ENCODE data around the gene MEGF8. TPM values are rescaled to one million over a fixed set of nuclear protein-coding genes. Genes with fewer than 3 reads are reported as not detected.

Gene MEGF8
- total and polyA plus RNA-seq, 2 donors (not counting 3 experiments of a cell fraction or from before 2014, with no cell fraction given): 20.6 to 39.6 TPM

- no peaks in the 10 kb centered on the region for H3K9me1 ChIP-seq (replicated peaks; ENCODE audit: control insufficient read depth, extremely low read depth, insufficient read depth, low read length)
- peak overlapping the region; percentile 74 for H3K4me2 ChIP-seq (ENCODE audit: insufficient read depth, low read length)
- intact Hi-C loops (cut with micrococcal nuclease): no loop called here
- H3K9ac ChIP-seq (replicated peaks; ENCODE audit: extremely low read depth, insufficient read depth, low read length): no peak overlapping the region
- BruUV-seq (replicated peaks): no TSS peak
- H3K27ac ChIP-seq (ENCODE audit: insufficient read depth, low read depth, low read length): peak overlapping the region; percentile 38
- ChIA-PET POLR2A (interaction anchor here (0.5 kb wide), 1 partner anchor 19 kb away, joined by 3 read pairs; no protein-coding TSS in a partner anchor), CTCF (interaction anchor here (1.2 to 3.0 kb wide), 2 partner anchors 11 to 39 kb away, joined by 4 to 17 read pairs; no protein-coding TSS in a partner anchor)
- H3K4me1 ChIP-seq (ENCODE audit: control insufficient read depth, extremely low read depth, insufficient read depth, low read length): peaks cover 40% of the 10 kb centered on the region
- H4K20me1 ChIP-seq (replicated peaks; ENCODE audit: control insufficient read depth, extremely low read depth, insufficient read depth, low read length): no peaks in the 10 kb centered on the region
- H3K79me2 ChIP-seq (ENCODE audit: control insufficient read depth, insufficient read depth, low read length): peaks cover 23% of the 10 kb centered on the region
- no peaks in the 10 kb centered on the region for H3K27me3 ChIP-seq (ENCODE audit: control insufficient read depth in 2 of 2, insufficient read depth in 2 of 2, low read length in 2 of 2)
- dilution Hi-C loops (cut with MboI; ENCODE audit: extremely low pct_ligation_motif_present, low sequenced_read_pairs): no loop called here
- peak overlapping the region in 1 of 3 experiments; percentile 10 for H3K4me3 ChIP-seq (replicated peaks in 1 of 3; ENCODE audit: insufficient read depth in 1 of 3, low read depth in 1 of 3, low read length in 3 of 3)
- DNase-seq (ENCODE audit: low read depth, low spot score) (peak; percentile 22), FAIRE-seq (peak; percentile 37)
- TF ChIP-seq CTCF (IDR thresholded peaks at IDR 0.05; ENCODE audit: extremely low read depth in 1 of 2, insufficient read depth in 1 of 2, low read depth in 1 of 2, low read length in 2 of 2) (peak in 1 of 2 donors; percentile 9), POLR2A (IDR thresholded peaks at IDR 0.05; ENCODE audit: low read depth, low read length) (no peak)
- H2AFZ ChIP-seq (ENCODE audit: low read depth, low read length): no peak overlapping the region
- H3K9me3 ChIP-seq (replicated peaks; ENCODE audit: control insufficient read depth, insufficient read depth, low read length): no peaks in the 10 kb centered on the region
- peaks cover 11 to 34% of the 10 kb centered on the region in 2 experiments for H3K36me3 ChIP-seq (ENCODE audit: control insufficient read depth in 2 of 2, extremely low read depth in 1 of 2, insufficient read depth in 2 of 2, low read length in 2 of 2)
Observed at GRCh38 chr19:42285541-42285941, 39.9 kb upstream of the MEGF8 start.

- CTCF ChIA-PET: interaction anchor here (3.0 kb wide), 1 partner anchor 40 kb away, joined by 17 read pairs; no protein-coding TSS in a partner anchor
- peak overlapping the region; percentile 37 for H3K9ac ChIP-seq (replicated peaks; ENCODE audit: extremely low read depth, insufficient read depth, low read length)
- POLR2A ChIA-PET: interaction anchor here (0.5 kb wide), 1 partner anchor 18 kb away, joined by 3 read pairs; no protein-coding TSS in a partner anchor
- peaks cover 12 to 37% of the 10 kb centered on the region in 2 experiments for H3K36me3 ChIP-seq (ENCODE audit: control insufficient read depth in 2 of 2, extremely low read depth in 1 of 2, insufficient read depth in 2 of 2, low read length in 2 of 2)
- H3K79me2 ChIP-seq (ENCODE audit: control insufficient read depth, insufficient read depth, low read length): peaks cover 23% of the 10 kb centered on the region
- H3K27me3 ChIP-seq (ENCODE audit: control insufficient read depth in 2 of 2, insufficient read depth in 2 of 2, low read length in 2 of 2): no peaks in the 10 kb centered on the region
- DNase-seq (ENCODE audit: low read depth, low spot score) (no peak), FAIRE-seq (no peak)
- no peak for TF ChIP-seq FOS (IDR thresholded peaks at IDR 0.05; ENCODE audit: borderline replicate concordance, insufficient read depth, low read length)
- no peak for TF ChIP-seq POLR2AphosphoS5 (IDR thresholded peaks at IDR 0.05; ENCODE audit: insufficient read depth, low read depth, low read length)
- TF ChIP-seq CTCF (IDR thresholded peaks at IDR 0.05; ENCODE audit: extremely low read depth in 1 of 2, insufficient read depth in 1 of 2, low read depth in 1 of 2, low read length in 2 of 2): no peak
- TF ChIP-seq EZH2 (IDR thresholded peaks at IDR 0.05; ENCODE audit: borderline replicate concordance, low read depth, low read length, severe bottlenecking): no peak
- TF ChIP-seq GATA2 (IDR thresholded peaks at IDR 0.05; ENCODE audit: insufficient read depth, insufficient read length, low read depth, low read length): no peak
- TF ChIP-seq MAX (IDR thresholded peaks at IDR 0.05; ENCODE audit: insufficient read depth, insufficient read length): no peak
- no peak for TF ChIP-seq JUN (IDR thresholded peaks at IDR 0.05; ENCODE audit: borderline replicate concordance, insufficient read depth, insufficient read length, low read depth)
- no peak for TF ChIP-seq POLR2A (IDR thresholded peaks at IDR 0.05; ENCODE audit: low read depth, low read length)
- TF ChIP-seq MYC (IDR thresholded peaks at IDR 0.05; ENCODE audit: low read depth, low read length): no peak
- peak overlapping the region; percentile 74 for H3K4me2 ChIP-seq (ENCODE audit: insufficient read depth, low read length)
- H3K4me1 ChIP-seq (ENCODE audit: control insufficient read depth, extremely low read depth, insufficient read depth, low read length): peaks cover 40% of the 10 kb centered on the region
- H2AFZ ChIP-seq (ENCODE audit: low read depth, low read length): no peak overlapping the region
- H3K4me3 ChIP-seq (replicated peaks in 1 of 3; ENCODE audit: insufficient read depth in 1 of 3, low read depth in 1 of 3, low read length in 3 of 3): peak overlapping the region in 1 of 3 experiments; percentile 10
- no peaks in the 10 kb centered on the region for H3K9me1 ChIP-seq (replicated peaks; ENCODE audit: control insufficient read depth, extremely low read depth, insufficient read depth, low read length)
- no TSS peak for BruUV-seq (replicated peaks)
- dilution Hi-C loops (cut with MboI; ENCODE audit: extremely low pct_ligation_motif_present, low sequenced_read_pairs) (no loop called here), intact Hi-C loops (cut with micrococcal nuclease) (loop anchor here (1.0 kb wide), 1 partner anchor 16 kb away; the partner anchor contains the start of genes PAFAH1B3 and PRR19)
- no peaks in the 10 kb centered on the region for H3K9me3 ChIP-seq (replicated peaks; ENCODE audit: control insufficient read depth, insufficient read depth, low read length)
- peak overlapping the region; percentile 38 for H3K27ac ChIP-seq (ENCODE audit: insufficient read depth, low read depth, low read length)
- no peaks in the 10 kb centered on the region for H4K20me1 ChIP-seq (replicated peaks; ENCODE audit: control insufficient read depth, extremely low read depth, insufficient read depth, low read length)
Observed at GRCh38 chr19:42285988-42286348, 39.5 kb upstream of the MEGF8 start.

All from endothelial cell of umbilical vein (primary cell).